ENCODE results near the gene CRACDL.

CRACDL gene

GRCh38 chr2:98833172-98833916 lies 102.7 kb downstream of the CRACDL start:
- Histone ChIP-seq H3K9me3 (ENCODE audit: insufficient read depth, low read length) (no peaks in the 10 kb centered on the region), H2AFZ (ENCODE audit: low read depth, low read length) (no peak overlapping the region), H3K27ac (ENCODE audit: low read length) (no peak overlapping the region), H3K4me3 (ENCODE audit: low read length) (no peak overlapping the region), H3K27me3 (ENCODE audit: low read depth, low read length) (no peaks in the 10 kb centered on the region), H3K36me3 (replicated peaks; ENCODE audit: low read depth, low read length) (no peaks in the 10 kb centered on the region), H4K20me1 (ENCODE audit: insufficient read depth, low read length) (no peaks in the 10 kb centered on the region), H3K9ac (ENCODE audit: low read length) (no peak overlapping the region), H3K4me1 (ENCODE audit: low read length) (peaks cover 14% of the 10 kb centered on the region), H3K4me2 (ENCODE audit: low read length) (no peak overlapping the region), H3K79me2 (ENCODE audit: low read length) (no peaks in the 10 kb centered on the region)
- TF ChIP-seq EZH2phosphoT487 (IDR thresholded peaks at IDR 0.05; ENCODE audit: low read depth) (no peak), CTCF (IDR thresholded peaks at IDR 0.05; ENCODE audit: low read depth, low read length) (no peak)

GRCh38 chr2:98832172-98832571 lies 103.9 kb downstream of the CRACDL start:
- no peak overlapping the region for H3K9ac ChIP-seq (ENCODE audit: low read length)
- no peak overlapping the region for H2AFZ ChIP-seq (ENCODE audit: low read depth, low read length)
- H3K27me3 ChIP-seq (ENCODE audit: low read depth, low read length): no peaks in the 10 kb centered on the region
- H3K9me3 ChIP-seq (ENCODE audit: insufficient read depth, low read length): no peaks in the 10 kb centered on the region
- H3K4me3 ChIP-seq (ENCODE audit: low read length): no peak overlapping the region
- TF ChIP-seq CTCF (IDR thresholded peaks at IDR 0.05; ENCODE audit: low read depth, low read length): no peak
- no peak for TF ChIP-seq EZH2phosphoT487 (IDR thresholded peaks at IDR 0.05; ENCODE audit: low read depth)
- H4K20me1 ChIP-seq (ENCODE audit: insufficient read depth, low read length): no peaks in the 10 kb centered on the region
- H3K79me2 ChIP-seq (ENCODE audit: low read length): no peaks in the 10 kb centered on the region
- H3K27ac ChIP-seq (ENCODE audit: low read length): no peak overlapping the region
- no peaks in the 10 kb centered on the region for H3K36me3 ChIP-seq (replicated peaks; ENCODE audit: low read depth, low read length)
- no peak overlapping the region for H3K4me2 ChIP-seq (ENCODE audit: low read length)
- peaks cover 8% of the 10 kb centered on the region for H3K4me1 ChIP-seq (ENCODE audit: low read length)

DNA sequence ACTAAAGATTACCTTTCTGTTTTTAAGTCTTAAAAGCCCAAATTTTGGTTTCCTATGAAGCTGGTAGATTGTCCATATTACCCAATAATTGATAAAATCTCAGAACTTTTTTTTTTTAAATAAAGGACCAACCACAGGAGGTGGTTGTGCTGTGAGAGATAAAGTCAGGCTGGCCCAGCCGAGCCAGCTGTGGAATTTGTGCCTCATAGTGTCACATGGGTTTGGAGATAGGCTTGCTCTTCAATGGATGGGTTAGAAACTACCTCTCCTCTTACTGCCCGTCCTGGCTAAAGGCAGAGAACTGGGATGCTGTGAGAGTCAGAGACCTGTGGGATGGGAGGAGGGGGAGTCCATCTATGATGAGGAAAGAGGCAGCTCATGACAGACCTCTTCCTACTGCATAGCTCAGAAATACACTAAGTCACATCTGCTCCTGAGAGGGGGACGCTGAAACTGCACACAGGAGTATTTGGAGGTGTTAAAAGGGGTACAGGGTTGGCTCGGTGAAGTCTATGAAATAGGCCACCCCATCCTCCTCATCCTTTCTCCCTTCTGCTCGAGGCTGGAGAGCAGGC lies 105.4 kb downstream of the CRACDL start:
- no peaks in the 10 kb centered on the region for H3K79me2 ChIP-seq (ENCODE audit: low read length)
- no peak overlapping the region for H3K4me2 ChIP-seq (ENCODE audit: low read length)
- no peak for TF ChIP-seq CTCF (IDR thresholded peaks at IDR 0.05; ENCODE audit: low read depth, low read length)
- TF ChIP-seq EZH2phosphoT487 (IDR thresholded peaks at IDR 0.05; ENCODE audit: low read depth): no peak
- no peak overlapping the region for H2AFZ ChIP-seq (ENCODE audit: low read depth, low read length)
- no peaks in the 10 kb centered on the region for H3K27me3 ChIP-seq (ENCODE audit: low read depth, low read length)
- no peaks in the 10 kb centered on the region for H3K36me3 ChIP-seq (replicated peaks; ENCODE audit: low read depth, low read length)
- H3K27ac ChIP-seq (ENCODE audit: low read length): no peak overlapping the region
- H4K20me1 ChIP-seq (ENCODE audit: insufficient read depth, low read length): no peaks in the 10 kb centered on the region
- no peaks in the 10 kb centered on the region for H3K9me3 ChIP-seq (ENCODE audit: insufficient read depth, low read length)
- H3K4me3 ChIP-seq (ENCODE audit: low read length): no peak overlapping the region
- H3K9ac ChIP-seq (ENCODE audit: low read length): no peak overlapping the region
- peaks cover 2% of the 10 kb centered on the region for H3K4me1 ChIP-seq (ENCODE audit: low read length)

DNA sequence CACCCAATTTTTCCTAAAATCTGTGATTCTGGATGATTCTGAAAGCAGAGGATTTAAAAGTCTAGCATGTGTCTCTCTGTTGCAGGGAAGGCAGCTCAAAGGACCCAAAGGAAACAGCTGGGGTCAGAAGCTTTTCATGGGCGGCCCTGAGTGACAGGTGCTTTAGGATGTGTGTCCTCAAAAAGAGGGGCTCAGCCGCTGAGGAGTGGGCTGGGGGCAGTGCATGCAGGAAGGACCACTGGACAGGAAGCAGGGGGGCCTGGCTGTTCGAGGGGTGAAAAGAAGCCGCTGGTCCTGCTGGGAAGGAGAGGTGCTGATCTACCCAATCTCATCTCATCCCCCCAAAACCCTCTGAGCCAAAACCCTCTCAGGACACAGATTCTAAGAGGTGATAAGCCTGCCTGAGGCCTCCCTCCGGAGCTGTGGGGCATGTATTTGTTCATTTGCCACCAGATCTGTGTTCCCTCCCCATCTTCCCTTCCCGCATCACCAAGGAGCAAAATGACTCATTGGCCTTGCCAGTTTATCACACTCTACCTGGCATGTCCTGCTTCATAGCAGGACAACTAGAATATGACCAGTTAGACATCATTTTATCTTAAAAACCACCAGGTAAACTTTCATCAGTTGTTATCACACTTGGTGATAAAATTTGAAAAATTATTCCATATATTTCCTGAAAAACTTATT lies 106.3 kb downstream of the CRACDL start:
- Histone ChIP-seq H3K9ac (ENCODE audit: low read length) (no peak overlapping the region), H3K4me2 (ENCODE audit: low read length) (no peak overlapping the region), H3K4me3 (ENCODE audit: low read length) (no peak overlapping the region), H3K4me1 (ENCODE audit: low read length) (no peaks in the 10 kb centered on the region), H3K9me3 (ENCODE audit: insufficient read depth, low read length) (no peaks in the 10 kb centered on the region), H3K36me3 (replicated peaks; ENCODE audit: low read depth, low read length) (no peaks in the 10 kb centered on the region), H2AFZ (ENCODE audit: low read depth, low read length) (no peak overlapping the region), H3K79me2 (ENCODE audit: low read length) (no peaks in the 10 kb centered on the region), H3K27me3 (ENCODE audit: low read depth, low read length) (no peaks in the 10 kb centered on the region), H3K27ac (ENCODE audit: low read length) (no peak overlapping the region), H4K20me1 (ENCODE audit: insufficient read depth, low read length) (no peaks in the 10 kb centered on the region)
- TF ChIP-seq CTCF (IDR thresholded peaks at IDR 0.05; ENCODE audit: low read depth, low read length): no peak
- TF ChIP-seq EZH2phosphoT487 (IDR thresholded peaks at IDR 0.05; ENCODE audit: low read depth): no peak
